Right renal cortex interstitium (tissue), 3 donors: Measurements from ENCODE around the gene PPP5C. TPM values are rescaled to one million over a fixed set of nuclear protein-coding genes. Genes with fewer than 3 reads are reported as not detected.
"Not testable (repeated sequence)": the region's sequence is repeated elsewhere in the genome, so short reads cannot be mapped to it uniquely, and the experiment has no call there.

ENCODE experiments used
- DNase-seq, 3 donors: peaks; one replicate each; pipeline ENCODE4 v3.0.0-alpha.2; 2013; ENCODE audit warnings: low read depth in 3 of 3, low spot score in 2 of 3
- polyA plus RNA-seq, 3 donors: library from polyadenylated mRNA; unstranded; fragments of 120-200 nt; gene quantifications; one replicate each; pipeline ENCODE4 v1.2.1, GENCODE V29; 2013; ENCODE audit not compliant: insufficient read length in 3 of 3

Gene PPP5C
- polyA plus RNA-seq, 3 donors = 96.1 to 106 (median 106) TPM

GRCh38 chr19:46361915-46362314, 15.0 kb downstream of the PPP5C start:
- no peak for DNase-seq

GRCh38 chr19:46364359-46364758, 17.5 kb downstream of the PPP5C start:
- DNase-seq = no peak

GRCh38 chr19:46365561-46365960, 18.7 kb downstream of the PPP5C start:
- no peak for DNase-seq

- DNase-seq = no peak
Observed at GRCh38 chr19:46366620-46367292, 19.9 kb downstream of the PPP5C start.

- DNase-seq = peak in 1 of 3 donors; percentile 50
Observed at GRCh38 chr19:46367426-46367825, 20.5 kb downstream of the PPP5C start.

- no peak for DNase-seq
Observed at GRCh38 chr19:46368116-46368515, 21.2 kb downstream of the PPP5C start.

- DNase-seq = no peak
Observed at GRCh38 chr19:46369817-46370216, 22.9 kb downstream of the PPP5C start.

GRCh38 chr19:46371371-46371901, 24.5 kb downstream of the PPP5C start:
- no peak for DNase-seq

- no peak for DNase-seq
Observed at GRCh38 chr19:46372901-46373490, 26.1 kb downstream of the PPP5C start.

- DNase-seq = peak in 1 of 3 donors; percentile 18
Observed at GRCh38 chr19:46373491-46374359, 26.8 kb downstream of the PPP5C start.

GRCh38 chr19:46374536-46375475, 27.9 kb downstream of the PPP5C start:
- DNase-seq = no peak

GRCh38 chr19:46375476-46376067, 28.7 kb downstream of the PPP5C start:
- DNase-seq = not testable (repeated sequence)

GRCh38 chr19:46376241-46377153, 29.6 kb downstream of the PPP5C start:
- no peak for DNase-seq

- DNase-seq = no peak
Observed at GRCh38 chr19:46378268-46378667, 31.4 kb downstream of the PPP5C start.

GRCh38 chr19:46380690-46381089, 33.8 kb downstream of the PPP5C start:
- no peak for DNase-seq

- DNase-seq = no peak
Observed at GRCh38 chr19:46381346-46381745, 34.5 kb downstream of the PPP5C start.

- DNase-seq = no peak
Observed at GRCh38 chr19:46381756-46382345, 35.0 kb downstream of the PPP5C start.

- DNase-seq = no peak
Observed at GRCh38 chr19:46383171-46383815, 36.4 kb downstream of the PPP5C start.
